Right lobe of liver (tissue), 4 donors: ENCODE measurements around the gene ACTG1.

Experiments used
- POLR2A ChIP-seq: fragments of 450-650 bp; IDR thresholded peaks from one replicate; pipeline ENCODE4 v1.6.1; 2017; ENCODE audit warnings: antibody characterized with exemption, mild to moderate bottlenecking
- TF ChIP-seq, protein P1 (sequence below), 4 donors: fragments of 200-600 bp in 3 of 4; fragments of 450-650 bp in 1 of 4; IDR thresholded peaks; one replicate each; pipeline versions ENCODE4 v1.5.1 to v1.8.0; 2016 to 2022; ENCODE audit warnings: antibody characterized with exemption in 4 of 4, mild to moderate bottlenecking in 2 of 4
- donor health status: DM: no; HTN: no; CAD: no.
- donor health status: DM: no; HTN: no; CAD: no.
- donor health status: DM: no; HTN: yes; CAD: no.

GRCh38 chr17:81524865-81525159 lies 12.2 kb upstream of the ACTG1 start:
- TF ChIP-seq, protein P1, sequence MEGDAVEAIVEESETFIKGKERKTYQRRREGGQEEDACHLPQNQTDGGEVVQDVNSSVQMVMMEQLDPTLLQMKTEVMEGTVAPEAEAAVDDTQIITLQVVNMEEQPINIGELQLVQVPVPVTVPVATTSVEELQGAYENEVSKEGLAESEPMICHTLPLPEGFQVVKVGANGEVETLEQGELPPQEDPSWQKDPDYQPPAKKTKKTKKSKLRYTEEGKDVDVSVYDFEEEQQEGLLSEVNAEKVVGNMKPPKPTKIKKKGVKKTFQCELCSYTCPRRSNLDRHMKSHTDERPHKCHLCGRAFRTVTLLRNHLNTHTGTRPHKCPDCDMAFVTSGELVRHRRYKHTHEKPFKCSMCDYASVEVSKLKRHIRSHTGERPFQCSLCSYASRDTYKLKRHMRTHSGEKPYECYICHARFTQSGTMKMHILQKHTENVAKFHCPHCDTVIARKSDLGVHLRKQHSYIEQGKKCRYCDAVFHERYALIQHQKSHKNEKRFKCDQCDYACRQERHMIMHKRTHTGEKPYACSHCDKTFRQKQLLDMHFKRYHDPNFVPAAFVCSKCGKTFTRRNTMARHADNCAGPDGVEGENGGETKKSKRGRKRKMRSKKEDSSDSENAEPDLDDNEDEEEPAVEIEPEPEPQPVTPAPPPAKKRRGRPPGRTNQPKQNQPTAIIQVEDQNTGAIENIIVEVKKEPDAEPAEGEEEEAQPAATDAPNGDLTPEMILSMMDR (IDR thresholded peaks at IDR 0.05): no peak
- no peak for TF ChIP-seq POLR2A
